ENCODE results near the gene GLT1D1.

Gene GLT1D1

GRCh38 chr12:128970110-128970509 lies 116.8 kb downstream of the GLT1D1 start:
- H3K36me3 Mint-ChIP-seq (ENCODE audit: low read depth): peaks cover under 1% of the 10 kb centered on the region
- H3K27me3 Mint-ChIP-seq (ENCODE audit: low read depth, poor library complexity): peaks cover 56% of the 10 kb centered on the region
- peak; percentile 18 for DNase-seq
- H3K4me3 Mint-ChIP-seq: peak overlapping the region; percentile 65
- no peaks in the 10 kb centered on the region for H3K9me3 Mint-ChIP-seq
- H3K4me1 Mint-ChIP-seq: peaks cover 72% of the 10 kb centered on the region
- no peak overlapping the region for H3K27ac Mint-ChIP-seq
- TF ChIP-seq, protein P1, sequence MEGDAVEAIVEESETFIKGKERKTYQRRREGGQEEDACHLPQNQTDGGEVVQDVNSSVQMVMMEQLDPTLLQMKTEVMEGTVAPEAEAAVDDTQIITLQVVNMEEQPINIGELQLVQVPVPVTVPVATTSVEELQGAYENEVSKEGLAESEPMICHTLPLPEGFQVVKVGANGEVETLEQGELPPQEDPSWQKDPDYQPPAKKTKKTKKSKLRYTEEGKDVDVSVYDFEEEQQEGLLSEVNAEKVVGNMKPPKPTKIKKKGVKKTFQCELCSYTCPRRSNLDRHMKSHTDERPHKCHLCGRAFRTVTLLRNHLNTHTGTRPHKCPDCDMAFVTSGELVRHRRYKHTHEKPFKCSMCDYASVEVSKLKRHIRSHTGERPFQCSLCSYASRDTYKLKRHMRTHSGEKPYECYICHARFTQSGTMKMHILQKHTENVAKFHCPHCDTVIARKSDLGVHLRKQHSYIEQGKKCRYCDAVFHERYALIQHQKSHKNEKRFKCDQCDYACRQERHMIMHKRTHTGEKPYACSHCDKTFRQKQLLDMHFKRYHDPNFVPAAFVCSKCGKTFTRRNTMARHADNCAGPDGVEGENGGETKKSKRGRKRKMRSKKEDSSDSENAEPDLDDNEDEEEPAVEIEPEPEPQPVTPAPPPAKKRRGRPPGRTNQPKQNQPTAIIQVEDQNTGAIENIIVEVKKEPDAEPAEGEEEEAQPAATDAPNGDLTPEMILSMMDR (IDR thresholded peaks at IDR 0.05): no peak

DNA sequence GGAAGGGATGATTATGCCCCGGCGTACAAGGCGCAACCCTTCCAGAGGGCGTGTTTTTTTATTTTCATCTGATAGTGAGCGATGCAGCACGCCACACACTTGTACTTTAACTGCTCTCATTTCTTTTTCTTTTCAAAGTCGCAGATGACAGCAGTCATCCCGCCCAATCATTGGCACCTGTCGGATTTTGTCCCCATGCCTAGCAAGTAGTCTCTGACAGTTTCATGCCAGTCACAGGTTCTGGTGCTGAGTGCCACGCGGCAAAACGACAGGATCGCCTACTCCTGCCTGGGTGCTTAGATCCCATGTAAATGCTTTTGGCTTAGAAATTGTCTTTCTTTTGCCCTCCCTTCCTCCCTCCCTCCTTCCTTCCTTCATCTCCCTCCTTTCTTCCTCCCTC lies 117.7 kb downstream of the GLT1D1 start:
- no peak for DNase-seq
- Mint-ChIP-seq H3K36me3 (ENCODE audit: low read depth) (no peaks in the 10 kb centered on the region), H3K4me3 (peak overlapping the region; percentile 65), H3K9me3 (no peaks in the 10 kb centered on the region), H3K4me1 (peaks cover 77% of the 10 kb centered on the region), H3K27me3 (ENCODE audit: low read depth, poor library complexity) (peaks cover 49% of the 10 kb centered on the region), H3K27ac (no peak overlapping the region)
- TF ChIP-seq, protein P1 (IDR thresholded peaks at IDR 0.05): no peak

DNA sequence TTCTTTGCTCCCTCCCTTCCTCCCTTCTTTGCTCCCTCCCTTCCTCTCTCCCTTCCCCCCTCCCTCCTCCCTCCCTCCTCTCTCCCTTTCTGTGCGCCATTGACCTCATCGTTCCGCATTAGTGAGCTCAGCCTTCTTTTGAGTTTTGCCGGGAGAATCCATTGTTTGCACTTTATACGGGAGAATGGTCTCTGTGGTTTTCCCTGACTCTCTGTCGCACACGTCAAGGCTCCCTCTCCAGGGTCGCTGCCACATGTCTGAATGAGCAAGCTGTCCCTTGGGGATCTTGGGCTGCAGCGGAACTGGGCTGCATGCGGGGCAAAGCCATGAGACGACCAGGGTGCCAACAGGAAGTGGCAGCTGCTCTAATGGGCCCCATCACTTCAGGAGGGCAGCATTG lies 118.5 kb downstream of the GLT1D1 start:
- TF ChIP-seq, protein P1 (IDR thresholded peaks at IDR 0.05): no peak
- H3K4me3 Mint-ChIP-seq: no peak overlapping the region

GRCh38 chr12:128973883-128974681 lies 120.8 kb downstream of the GLT1D1 start:
- Mint-ChIP-seq H3K4me3 (no peak overlapping the region), H3K36me3 (ENCODE audit: low read depth) (no peaks in the 10 kb centered on the region), H3K27me3 (ENCODE audit: low read depth, poor library complexity) (peaks cover 45% of the 10 kb centered on the region), H3K27ac (no peak overlapping the region), H3K9me3 (no peaks in the 10 kb centered on the region), H3K4me1 (peaks cover 69% of the 10 kb centered on the region)
- DNase-seq: no peak
- TF ChIP-seq, protein P1 (IDR thresholded peaks at IDR 0.05): no peak

More for the DNA sequence above, 118.5 kb downstream of the GLT1D1 start:
- peaks cover 74% of the 10 kb centered on the region for H3K4me1 Mint-ChIP-seq
- DNase-seq: no peak
- no peaks in the 10 kb centered on the region for H3K9me3 Mint-ChIP-seq
- no peaks in the 10 kb centered on the region for H3K36me3 Mint-ChIP-seq (ENCODE audit: low read depth)
- peaks cover 49% of the 10 kb centered on the region for H3K27me3 Mint-ChIP-seq (ENCODE audit: low read depth, poor library complexity)
- no peak overlapping the region for H3K27ac Mint-ChIP-seq

- Mint-ChIP-seq H3K9me3 (no peaks in the 10 kb centered on the region), H3K27me3 (ENCODE audit: low read depth, poor library complexity) (peaks cover 41% of the 10 kb centered on the region), H3K4me3 (no peak overlapping the region), H3K4me1 (peaks cover 61% of the 10 kb centered on the region), H3K36me3 (ENCODE audit: low read depth) (no peaks in the 10 kb centered on the region), H3K27ac (no peak overlapping the region)
- no peak for DNase-seq
- TF ChIP-seq, protein P1 (IDR thresholded peaks at IDR 0.05): no peak
Measured at GRCh38 chr12:128974881-128975280, 121.6 kb downstream of the GLT1D1 start.

Data from nephron progenitor cell (in vitro differentiated cells).